ENCODE data around the gene ASB9. TPM values are rescaled to one million over a fixed set of nuclear protein-coding genes. Genes with fewer than 3 reads are reported as not detected.
A peak's percentile ranks its signal among the peaks of the same experiment; 100 is the strongest.

The ASB9 gene
- total RNA-seq, 3 donors from 2014 or later (not counting 1 experiment from before 2014, with no cell fraction given), result not detected

DNA sequence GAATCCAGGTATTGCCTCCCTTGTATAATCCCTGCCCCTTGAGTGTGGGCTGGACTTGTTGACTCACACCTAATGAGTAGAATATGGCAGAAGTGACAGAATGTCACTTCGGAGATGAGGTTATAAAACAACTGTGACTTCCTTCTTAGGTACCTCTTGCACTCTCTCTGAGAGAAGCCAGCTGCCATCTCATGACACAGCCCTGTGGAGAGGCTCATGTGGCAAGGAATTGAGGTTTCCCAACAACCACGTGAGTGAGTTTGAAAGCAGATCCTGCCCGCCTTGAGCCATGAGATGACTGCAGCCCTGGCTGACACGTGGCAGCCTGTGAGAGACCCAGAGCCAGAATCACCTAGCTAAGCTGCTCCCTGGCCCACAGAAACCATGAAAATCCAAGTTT lies 32.0 kb upstream of the ASB9 start:
- peaks cover 0 to 12% of the 10 kb centered on the region in 2 donors for H3K27me3 Mint-ChIP-seq (ENCODE audit: low read depth in 2 of 2)
- Histone ChIP-seq H3K4me3 (ENCODE audit: low read length) (no peak overlapping the region), H3K36me3 (ENCODE audit: control insufficient read depth, insufficient read depth, low read length) (no peaks in the 10 kb centered on the region), H3K27me3 (ENCODE audit: control insufficient read depth, insufficient read depth, low read length) (no peaks in the 10 kb centered on the region), H3K4me1 (ENCODE audit: control insufficient read depth, insufficient read depth, low read length) (no peaks in the 10 kb centered on the region), H3K9me3 (ENCODE audit: control insufficient read depth, insufficient read depth, low read length) (no peaks in the 10 kb centered on the region), H3K27ac (ENCODE audit: low read length) (no peak overlapping the region)
- 6% methylated on average over 3 of the region's 4 CpGs for WGBS (ENCODE audit: insufficient coverage)
- H3K27ac Mint-ChIP-seq, result no peak overlapping the region
- DNase-seq (peak in 1 of 2 donors; percentile 4), ATAC-seq (peak in 2 of 3 donors; percentile 31 to 49)
- no peaks in the 10 kb centered on the region for H3K36me3 Mint-ChIP-seq
- no peaks in the 10 kb centered on the region for H3K4me1 Mint-ChIP-seq
- H3K4me3 Mint-ChIP-seq, result no peak overlapping the region
- intact Hi-C loops (cut with micrococcal nuclease), result no loop called here
- no peaks in the 10 kb centered on the region for H3K9me3 Mint-ChIP-seq
- TF ChIP-seq, protein P1, sequence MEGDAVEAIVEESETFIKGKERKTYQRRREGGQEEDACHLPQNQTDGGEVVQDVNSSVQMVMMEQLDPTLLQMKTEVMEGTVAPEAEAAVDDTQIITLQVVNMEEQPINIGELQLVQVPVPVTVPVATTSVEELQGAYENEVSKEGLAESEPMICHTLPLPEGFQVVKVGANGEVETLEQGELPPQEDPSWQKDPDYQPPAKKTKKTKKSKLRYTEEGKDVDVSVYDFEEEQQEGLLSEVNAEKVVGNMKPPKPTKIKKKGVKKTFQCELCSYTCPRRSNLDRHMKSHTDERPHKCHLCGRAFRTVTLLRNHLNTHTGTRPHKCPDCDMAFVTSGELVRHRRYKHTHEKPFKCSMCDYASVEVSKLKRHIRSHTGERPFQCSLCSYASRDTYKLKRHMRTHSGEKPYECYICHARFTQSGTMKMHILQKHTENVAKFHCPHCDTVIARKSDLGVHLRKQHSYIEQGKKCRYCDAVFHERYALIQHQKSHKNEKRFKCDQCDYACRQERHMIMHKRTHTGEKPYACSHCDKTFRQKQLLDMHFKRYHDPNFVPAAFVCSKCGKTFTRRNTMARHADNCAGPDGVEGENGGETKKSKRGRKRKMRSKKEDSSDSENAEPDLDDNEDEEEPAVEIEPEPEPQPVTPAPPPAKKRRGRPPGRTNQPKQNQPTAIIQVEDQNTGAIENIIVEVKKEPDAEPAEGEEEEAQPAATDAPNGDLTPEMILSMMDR (IDR thresholded peaks at IDR 0.05), result no peak

DNA sequence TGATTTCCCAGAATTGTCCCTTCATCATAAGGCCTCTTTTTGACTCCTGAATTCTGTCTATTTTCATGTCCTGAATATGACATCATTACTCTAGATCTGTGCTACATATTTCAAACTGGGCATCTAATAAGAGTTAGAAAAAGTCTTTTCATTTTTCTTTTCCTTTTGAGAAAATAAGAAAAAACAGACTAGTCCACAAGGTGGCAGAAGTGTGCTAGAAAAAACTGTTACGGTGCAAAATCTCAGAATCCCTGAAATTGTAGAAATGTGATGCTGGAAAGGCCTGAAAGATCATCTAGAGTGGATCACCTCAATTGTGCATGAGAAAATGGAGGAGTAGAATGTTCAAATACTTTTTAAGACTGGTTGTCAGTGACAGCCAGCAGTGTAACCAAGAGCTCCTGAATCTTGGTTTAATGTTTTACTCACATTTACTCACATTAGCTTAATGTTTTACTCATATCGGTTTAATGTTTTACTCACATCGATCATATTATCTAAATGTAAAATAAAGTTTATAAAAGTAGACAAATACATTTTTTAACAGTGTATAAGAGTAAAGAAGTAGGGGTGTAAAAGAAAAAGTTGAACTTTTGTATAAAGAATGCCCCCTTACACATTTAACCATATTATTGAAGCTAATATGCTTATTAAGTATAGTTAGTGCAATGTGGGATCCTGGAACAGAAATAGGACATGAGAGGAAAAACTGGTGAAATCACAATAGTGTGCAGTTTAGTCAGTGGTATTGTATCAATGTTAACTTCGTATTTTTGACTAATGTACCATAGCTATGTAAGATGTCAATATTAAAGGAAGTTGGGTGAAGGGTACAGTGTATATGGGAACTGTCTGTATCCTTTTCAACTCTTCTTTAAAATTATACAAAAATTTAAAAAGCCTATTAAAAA lies 30.3 kb upstream of the ASB9 start:
- Histone ChIP-seq H3K36me3 (ENCODE audit: control insufficient read depth, insufficient read depth, low read length) (no peaks in the 10 kb centered on the region), H3K27me3 (ENCODE audit: control insufficient read depth, insufficient read depth, low read length) (no peaks in the 10 kb centered on the region), H3K4me1 (ENCODE audit: control insufficient read depth, insufficient read depth, low read length) (no peaks in the 10 kb centered on the region), H3K9me3 (ENCODE audit: control insufficient read depth, insufficient read depth, low read length) (no peaks in the 10 kb centered on the region), H3K27ac (ENCODE audit: low read length) (no peak overlapping the region), H3K4me3 (ENCODE audit: low read length) (no peak overlapping the region)
- Mint-ChIP-seq H3K9me3 (no peaks in the 10 kb centered on the region), H3K27me3 (ENCODE audit: low read depth in 2 of 2) (peaks cover 0 to 12% of the 10 kb centered on the region in 2 donors), H3K4me1 (no peaks in the 10 kb centered on the region), H3K27ac (no peak overlapping the region), H3K4me3 (no peak overlapping the region), H3K36me3 (no peaks in the 10 kb centered on the region)
- TF ChIP-seq, protein P1 (IDR thresholded peaks at IDR 0.05), result no peak
- ATAC-seq (no peak), DNase-seq (peak in 1 of 2 donors; percentile 28)
- 10% methylated on average over 1 of the region's 4 CpGs for WGBS (ENCODE audit: insufficient coverage)
- intact Hi-C loops (cut with micrococcal nuclease), result no loop called here

DNA sequence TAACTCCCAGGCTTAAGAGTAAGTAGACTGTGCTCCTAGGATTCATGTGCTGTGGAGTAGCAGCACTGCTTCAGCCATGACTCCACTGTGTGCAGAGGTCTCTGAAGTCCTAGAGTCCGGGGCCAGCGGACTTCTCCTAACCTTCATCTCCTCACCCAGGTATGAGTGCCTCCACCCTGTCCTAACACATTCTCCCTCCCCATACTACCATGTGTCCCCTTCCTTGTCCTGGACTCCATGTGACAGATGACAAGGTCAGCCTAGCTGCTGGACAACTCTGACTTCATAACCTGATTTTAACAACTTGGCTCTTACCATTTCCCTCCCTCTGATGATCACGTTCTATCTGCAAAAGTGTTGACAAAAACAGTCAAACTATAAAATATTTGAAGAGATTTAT lies 28.9 kb upstream of the ASB9 start:
- Mint-ChIP-seq H3K27ac (no peak overlapping the region), H3K4me3 (no peak overlapping the region), H3K9me3 (no peaks in the 10 kb centered on the region), H3K4me1 (no peaks in the 10 kb centered on the region), H3K27me3 (ENCODE audit: low read depth in 2 of 2) (peaks cover 0 to 12% of the 10 kb centered on the region in 2 donors), H3K36me3 (no peaks in the 10 kb centered on the region)
- no peak overlapping the region for H3K27ac ChIP-seq (ENCODE audit: low read length)
- TF ChIP-seq, protein P1 (IDR thresholded peaks at IDR 0.05), result no peak
- no peaks in the 10 kb centered on the region for H3K4me1 ChIP-seq (ENCODE audit: control insufficient read depth, insufficient read depth, low read length)
- no peak for ATAC-seq
- H3K9me3 ChIP-seq (ENCODE audit: control insufficient read depth, insufficient read depth, low read length), result no peaks in the 10 kb centered on the region
- intact Hi-C loops (cut with micrococcal nuclease), result no loop called here
- DNase-seq, result no peak
- no peaks in the 10 kb centered on the region for H3K27me3 ChIP-seq (ENCODE audit: control insufficient read depth, insufficient read depth, low read length)
- WGBS (ENCODE audit: insufficient coverage), result 100% methylated on average over 2 of the region's 3 CpGs
- H3K4me3 ChIP-seq (ENCODE audit: low read length), result no peak overlapping the region
- no peaks in the 10 kb centered on the region for H3K36me3 ChIP-seq (ENCODE audit: control insufficient read depth, insufficient read depth, low read length)
